Effector CD8-positive, alpha-beta T cell (primary cell): ENCODE results near the gene KLHL29.

ENCODE experiments used
- DNase-seq: peaks from one replicate; lab custom pipeline; 2025; lab: John Stamatoyannopoulos, UW

The KLHL29 gene

GRCh38 chr2:23682481-23682880 is 297.5 kb downstream of the KLHL29 start:
- DNase-seq: no peak

GRCh38 chr2:23683001-23683400 is 298.0 kb downstream of the KLHL29 start:
- DNase-seq: no peak

- DNase-seq: no peak
Measured at GRCh38 chr2:23684395-23685176, 299.6 kb downstream of the KLHL29 start.

GRCh38 chr2:23685181-23685580 is 300.2 kb downstream of the KLHL29 start:
- no peak for DNase-seq

- DNase-seq: no peak
Measured at GRCh38 chr2:23685706-23686105, 300.7 kb downstream of the KLHL29 start.

- DNase-seq: no peak
Measured at GRCh38 chr2:23686405-23687029, 301.5 kb downstream of the KLHL29 start.

- no peak for DNase-seq
Measured at GRCh38 chr2:23687214-23687613, 302.2 kb downstream of the KLHL29 start.

- DNase-seq: no peak
Measured at GRCh38 chr2:23687713-23688112, 302.7 kb downstream of the KLHL29 start.

- DNase-seq: no peak
Measured at GRCh38 chr2:23688486-23689130, 303.6 kb downstream of the KLHL29 start.

- DNase-seq: no peak
Measured at GRCh38 chr2:23689131-23689700, 304.2 kb downstream of the KLHL29 start.

GRCh38 chr2:23689891-23690290 is 304.9 kb downstream of the KLHL29 start:
- no peak for DNase-seq

- no peak for DNase-seq
Measured at GRCh38 chr2:23690421-23691105, 305.6 kb downstream of the KLHL29 start.

- DNase-seq: no peak
Measured at GRCh38 chr2:23691106-23691470, 306.1 kb downstream of the KLHL29 start.

GRCh38 chr2:23691565-23691964 is 306.6 kb downstream of the KLHL29 start:
- no peak for DNase-seq

- DNase-seq: no peak
Measured at GRCh38 chr2:23692263-23692662, 307.3 kb downstream of the KLHL29 start.

GRCh38 chr2:23692851-23693605 is 308.0 kb downstream of the KLHL29 start:
- no peak for DNase-seq

GRCh38 chr2:23693606-23693951 is 308.6 kb downstream of the KLHL29 start:
- no peak for DNase-seq

GRCh38 chr2:23694058-23695045 is 309.4 kb downstream of the KLHL29 start:
- no peak for DNase-seq

- no peak for DNase-seq
Measured at GRCh38 chr2:23695214-23695889, 310.4 kb downstream of the KLHL29 start.
